Cardiac fibroblast (primary cell): Measurements from ENCODE around the gene MLC1.

ENCODE experiments used
- DNase-seq, 2 donors: peaks; one replicate each; pipeline versions ENCODE4 v3.0.0 to v3.0.0-alpha.2; 2010; ENCODE audit warnings: low read depth in 2 of 2
- H3K4me3 ChIP-seq, 2 donors: replicated peaks in 1 of 2; 1 replicate in 1 of 2; 2 replicates in 1 of 2; pipeline ENCODE4 v1.5.1; 2011; ENCODE audit warnings: low read depth in 2 of 2, low read length in 2 of 2, mild to moderate bottlenecking in 2 of 2, moderate library complexity in 1 of 2
- CTCF ChIP-seq: IDR thresholded peaks from one replicate; pipeline ENCODE4 v1.5.1; 2011; ENCODE audit warnings: low read depth, mild to moderate bottlenecking, low read length, inconsistent platforms

Gene MLC1

GRCh38 chr22:50045211-50046018 is 39.8 kb downstream of the MLC1 start:
- no peak for TF ChIP-seq CTCF

GRCh38 chr22:50044485-50045118 is 40.6 kb downstream of the MLC1 start:
- no peak overlapping the region for H3K4me3 ChIP-seq
- TF ChIP-seq CTCF = no peak
- DNase-seq = no peak

More at GRCh38 chr22:50045211-50046018, 39.8 kb downstream of the MLC1 start:
- no peak for DNase-seq
- H3K4me3 ChIP-seq = no peak overlapping the region

- H3K4me3 ChIP-seq = no peak overlapping the region
- no peak for TF ChIP-seq CTCF
- no peak for DNase-seq
Measured at GRCh38 chr22:50041361-50042065, 43.7 kb downstream of the MLC1 start.

GRCh38 chr22:50040717-50041116 is 44.5 kb downstream of the MLC1 start:
- DNase-seq = no peak
- H3K4me3 ChIP-seq = no peak overlapping the region
- no peak for TF ChIP-seq CTCF

GRCh38 chr22:50039669-50040443 is 45.4 kb downstream of the MLC1 start:
- TF ChIP-seq CTCF = no peak
- DNase-seq = no peak
- H3K4me3 ChIP-seq = no peak overlapping the region

GRCh38 chr22:50035976-50036724 is 49.1 kb downstream of the MLC1 start:
- no peak overlapping the region for H3K4me3 ChIP-seq
- DNase-seq = no peak
- TF ChIP-seq CTCF = no peak
